Body of pancreas (tissue), 4 donors: ENCODE measurements around the gene SEZ6L. TPM values are rescaled to one million over a fixed set of nuclear protein-coding genes. Genes with fewer than 3 reads are reported as not detected.

Source experiments
- ATAC-seq: fragments of 150-250 bp; one replicate; pipeline ENCODE4 v1.9.1; 2016
- DNase-seq, 4 donors: peaks; one replicate each; pipeline ENCODE4 v3.0.0-alpha.2; 2019
- H3K27ac ChIP-seq, 4 donors: fragments of 200-600 bp; sonication (generic); 1 replicate in 3 of 4; 2 replicates in 1 of 4; pipeline versions ENCODE4 v1.5.1 to v1.6.1; 2016 to 2019; ENCODE audit warnings: mild to moderate bottlenecking in 1 of 4, mixed read lengths in 1 of 4, moderate library complexity in 1 of 4
- H3K27me3 ChIP-seq, 2 donors: fragments of 200-600 bp; sonication (generic); one replicate each; pipeline ENCODE4 v1.6.0; 2016; ENCODE audit warnings: mild to moderate bottlenecking in 1 of 2
- H3K36me3 ChIP-seq, 2 donors: fragments of 200-600 bp; sonication (generic); replicated peaks in 1 of 2; 2 replicates each; pipeline ENCODE4 v1.5.1; 2016; ENCODE audit warnings: low read depth in 2 of 2; ENCODE audit not compliant: insufficient read depth in 1 of 2
- H3K4me1 ChIP-seq: fragments of 200-600 bp; sonication (generic); one replicate; pipeline ENCODE4 v1.6.0; 2016
- H3K4me3 ChIP-seq, 2 donors: fragments of 200-600 bp; sonication (generic); 1 replicate in 1 of 2; 2 replicates in 1 of 2; pipeline ENCODE4 v1.5.1; 2016 to 2019
- H3K9me3 ChIP-seq, 3 donors: fragments of 200-600 bp; sonication (generic); 1 replicate in 2 of 3; 2 replicates in 1 of 3; pipeline ENCODE4 v1.5.1; 2016
- CTCF ChIP-seq, 7 experiments: fragments of 450-650 bp in 4 of 7; fragments of 200-600 bp in 3 of 7; sonication (generic) in 3 of 7; IDR thresholded peaks; one replicate each; pipeline ENCODE4 v1.5.1; 2016 to 2019; ENCODE audit warnings: antibody characterized with exemption in 7 of 7
- POLR2A ChIP-seq, 3 donors: fragments of 450-650 bp; IDR thresholded peaks; one replicate each; pipeline ENCODE4 v1.6.1; 2016; ENCODE audit warnings: antibody characterized with exemption in 3 of 3, mild to moderate bottlenecking in 2 of 3
- WGBS, 2 donors: methylation state at CpG; one replicate each; pipeline ENCODE4 v1.1.5; 2017; 5-methylcytosine and 5-hydroxymethylcytosine counted together
- intact Hi-C: fragments of 100-400 bp; cut with DNase I; formaldehyde crosslinking; loops from one replicate; pipeline ENCODE4 v1.15.1; 2023
- total RNA-seq, 2 donors: library from RNA; depleted of rRNA; stranded (reverse); fragments of >200 nt; gene quantifications; one replicate each; pipeline ENCODE4 v1.1.0, GENCODE V29; 2016

SEZ6L gene
- total RNA-seq, 2 donors from 2014 or later: 0.33 to 0.52 TPM

DNA sequence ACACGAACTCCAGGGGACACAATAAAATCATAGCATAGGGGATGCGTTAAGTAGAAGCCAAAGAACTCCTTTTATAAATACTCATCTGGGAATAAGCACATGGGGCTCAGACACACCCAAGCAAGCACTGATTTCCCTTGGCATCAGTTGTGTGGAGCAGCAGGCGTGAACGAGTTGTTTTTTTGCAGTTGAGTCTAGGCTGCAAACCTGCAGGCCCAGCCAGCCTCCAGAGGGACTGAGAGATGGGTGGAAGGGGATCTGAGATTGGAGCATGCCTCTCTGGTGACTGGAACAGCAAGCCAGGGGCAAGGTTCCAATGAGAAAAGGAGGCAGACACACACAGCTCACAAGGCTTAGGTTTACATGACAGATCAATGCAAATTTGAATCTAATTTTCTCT, 27.4 kb upstream of the SEZ6L start:
- Histone ChIP-seq H3K27me3 (no peaks in the 10 kb centered on the region), H3K36me3 (no peaks in the 10 kb centered on the region), H3K9me3 (no peaks in the 10 kb centered on the region), H3K27ac (no peak overlapping the region), H3K4me1 (no peaks in the 10 kb centered on the region), H3K4me3 (no peak overlapping the region)
- intact Hi-C loops: no loop called here
- WGBS, 2 donors: 64% methylated on average over 4 of the region's 4 CpGs
- no peak for DNase-seq
- TF ChIP-seq POLR2A (IDR thresholded peaks at IDR 0.05) (no peak), CTCF (IDR thresholded peaks at IDR 0.05) (no peak)
- no peak for ATAC-seq

DNA sequence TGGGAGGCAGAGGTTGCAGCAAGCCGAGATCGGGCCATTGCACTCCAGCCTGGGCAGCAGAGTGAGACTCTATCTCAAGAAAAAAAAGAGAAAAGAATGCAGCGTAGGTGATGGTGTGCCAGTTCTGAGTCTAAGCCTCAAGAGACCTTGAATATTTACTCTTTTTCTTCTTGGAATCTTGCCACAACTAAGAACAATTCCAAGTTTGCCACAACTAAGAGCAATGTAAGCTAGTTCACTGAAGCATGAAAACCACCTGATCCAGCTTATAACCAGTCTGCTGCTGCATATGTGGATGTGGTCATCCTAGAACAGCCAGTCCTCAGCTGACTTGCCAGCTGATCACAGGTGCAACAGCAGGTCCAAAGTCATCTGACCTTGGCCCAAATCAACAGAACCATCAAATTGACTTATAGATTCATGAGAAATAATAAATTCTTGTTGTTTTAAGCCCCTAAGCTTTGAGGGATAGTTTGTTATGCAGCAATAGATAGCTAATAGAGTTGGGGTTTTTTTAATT, 25.4 kb upstream of the SEZ6L start:
- H3K4me1 ChIP-seq: no peaks in the 10 kb centered on the region
- H3K4me3 ChIP-seq: no peak overlapping the region
- no peaks in the 10 kb centered on the region for H3K36me3 ChIP-seq
- ATAC-seq: no peak
- TF ChIP-seq CTCF (IDR thresholded peaks at IDR 0.05): no peak
- no peak for TF ChIP-seq POLR2A (IDR thresholded peaks at IDR 0.05)
- H3K27me3 ChIP-seq: no peaks in the 10 kb centered on the region
- H3K27ac ChIP-seq: no peak overlapping the region
- intact Hi-C loops: no loop called here
- DNase-seq: no peak
- H3K9me3 ChIP-seq: no peaks in the 10 kb centered on the region
- 62 to 64% methylated on average over 3 of the region's 3 CpGs for WGBS, 2 donors

- DNase-seq (no peak), ATAC-seq (no peak)
- intact Hi-C loops: no loop called here
- H3K27ac ChIP-seq: no peak overlapping the region
- TF ChIP-seq CTCF (IDR thresholded peaks at IDR 0.05): no peak
- TF ChIP-seq POLR2A (IDR thresholded peaks at IDR 0.05): no peak
- H3K4me1 ChIP-seq: no peaks in the 10 kb centered on the region
- no peaks in the 10 kb centered on the region for H3K27me3 ChIP-seq
- H3K4me3 ChIP-seq: no peak overlapping the region
- no peaks in the 10 kb centered on the region for H3K36me3 ChIP-seq
- H3K9me3 ChIP-seq: peaks cover 0 to 6% (median 0%) of the 10 kb centered on the region in 3 donors
Measured at GRCh38 chr22:26159886-26160285, 9.4 kb upstream of the SEZ6L start.

GRCh38 chr22:26161746-26162145, 7.5 kb upstream of the SEZ6L start:
- WGBS, 2 donors: 34 to 40% methylated on average over 7 of the region's 7 CpGs
- no peaks in the 10 kb centered on the region for H3K27me3 ChIP-seq

More at GRCh38 chr22:26161746-26162145, 7.5 kb upstream of the SEZ6L start:
- no peaks in the 10 kb centered on the region for H3K36me3 ChIP-seq
- intact Hi-C loops: no loop called here
- no peaks in the 10 kb centered on the region for H3K9me3 ChIP-seq
- ATAC-seq: no peak
- DNase-seq: no peak
- no peak overlapping the region for H3K27ac ChIP-seq
- TF ChIP-seq POLR2A (IDR thresholded peaks at IDR 0.05) (no peak), CTCF (IDR thresholded peaks at IDR 0.05) (no peak)
- no peak overlapping the region for H3K4me3 ChIP-seq
- no peaks in the 10 kb centered on the region for H3K4me1 ChIP-seq
